ENCODE measurements around the gene TUFM. TPM values are rescaled to one million over a fixed set of nuclear protein-coding genes. Genes with fewer than 3 reads are reported as not detected.

Gene TUFM
- polyA plus RNA-seq, 1 donor from 2014 or later: 144 TPM

- no peaks in the 10 kb centered on the region for H3K79me2 ChIP-seq (replicated peaks; ENCODE audit: insufficient read depth, low read length)
- no peak overlapping the region for H3K4me3 ChIP-seq (ENCODE audit: low read length)
- H4K20me1 ChIP-seq (ENCODE audit: insufficient read depth): no peaks in the 10 kb centered on the region
- H3K9me3 ChIP-seq (ENCODE audit: low read length): no peaks in the 10 kb centered on the region
- H3K9me2 ChIP-seq (ENCODE audit: insufficient read depth, low read length): no peaks in the 10 kb centered on the region
- H3K27me3 ChIP-seq (ENCODE audit: insufficient read depth, low read depth, low read length): no peaks in the 10 kb centered on the region
- TF ChIP-seq REST (IDR thresholded peaks at IDR 0.05; ENCODE audit: borderline replicate concordance) (no peak), POLR2AphosphoS5 (IDR thresholded peaks at IDR 0.05) (no peak), EP300 (conservative IDR thresholded peaks at IDR 0.05; ENCODE audit: poor library complexity, severe bottlenecking) (no peak), TAF1 (IDR thresholded peaks at IDR 0.05; ENCODE audit: low read depth) (no peak), MXI1 (conservative IDR thresholded peaks at IDR 0.05; ENCODE audit: poor library complexity, severe bottlenecking) (no peak), RAD21 (conservative IDR thresholded peaks at IDR 0.05) (no peak), SMC3 (conservative IDR thresholded peaks at IDR 0.05; ENCODE audit: poor library complexity) (no peak), EZH2 (IDR thresholded peaks at IDR 0.05; ENCODE audit: borderline replicate concordance, insufficient read depth, low read length, poor library complexity, severe bottlenecking) (no peak)
- TF ChIP-seq, protein P1, sequence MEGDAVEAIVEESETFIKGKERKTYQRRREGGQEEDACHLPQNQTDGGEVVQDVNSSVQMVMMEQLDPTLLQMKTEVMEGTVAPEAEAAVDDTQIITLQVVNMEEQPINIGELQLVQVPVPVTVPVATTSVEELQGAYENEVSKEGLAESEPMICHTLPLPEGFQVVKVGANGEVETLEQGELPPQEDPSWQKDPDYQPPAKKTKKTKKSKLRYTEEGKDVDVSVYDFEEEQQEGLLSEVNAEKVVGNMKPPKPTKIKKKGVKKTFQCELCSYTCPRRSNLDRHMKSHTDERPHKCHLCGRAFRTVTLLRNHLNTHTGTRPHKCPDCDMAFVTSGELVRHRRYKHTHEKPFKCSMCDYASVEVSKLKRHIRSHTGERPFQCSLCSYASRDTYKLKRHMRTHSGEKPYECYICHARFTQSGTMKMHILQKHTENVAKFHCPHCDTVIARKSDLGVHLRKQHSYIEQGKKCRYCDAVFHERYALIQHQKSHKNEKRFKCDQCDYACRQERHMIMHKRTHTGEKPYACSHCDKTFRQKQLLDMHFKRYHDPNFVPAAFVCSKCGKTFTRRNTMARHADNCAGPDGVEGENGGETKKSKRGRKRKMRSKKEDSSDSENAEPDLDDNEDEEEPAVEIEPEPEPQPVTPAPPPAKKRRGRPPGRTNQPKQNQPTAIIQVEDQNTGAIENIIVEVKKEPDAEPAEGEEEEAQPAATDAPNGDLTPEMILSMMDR (IDR thresholded peaks at IDR 0.05; ENCODE audit: poor library complexity, severe bottlenecking): no peak
- H3K27ac ChIP-seq (ENCODE audit: low read length): no peak overlapping the region
- no peak overlapping the region for H3K4me2 ChIP-seq (ENCODE audit: low read length)
- no peak overlapping the region for H3K9ac ChIP-seq (ENCODE audit: low read length)
- no peaks in the 10 kb centered on the region for H3F3A ChIP-seq (ENCODE audit: insufficient read depth, low read length, poor library complexity, severe bottlenecking)
- no peak overlapping the region for H2AFZ ChIP-seq (ENCODE audit: low read depth, low read length)
- no peaks in the 10 kb centered on the region for H3K36me3 ChIP-seq (ENCODE audit: insufficient read depth, low read length)
Observed at GRCh38 chr16:28883221-28883996, 37.3 kb upstream of the TUFM start.

GRCh38 chr16:28882551-28883160 is 36.5 kb upstream of the TUFM start:
- Histone ChIP-seq H3K36me3 (ENCODE audit: insufficient read depth, low read length) (no peaks in the 10 kb centered on the region), H3K4me2 (ENCODE audit: low read length) (no peak overlapping the region), H3K27ac (ENCODE audit: low read length) (no peak overlapping the region), H2AFZ (ENCODE audit: low read depth, low read length) (no peak overlapping the region), H3K9ac (ENCODE audit: low read length) (no peak overlapping the region), H3K27me3 (ENCODE audit: insufficient read depth, low read depth, low read length) (no peaks in the 10 kb centered on the region), H3F3A (ENCODE audit: insufficient read depth, low read length, poor library complexity, severe bottlenecking) (no peaks in the 10 kb centered on the region), H4K20me1 (ENCODE audit: insufficient read depth) (no peaks in the 10 kb centered on the region), H3K9me2 (ENCODE audit: insufficient read depth, low read length) (no peaks in the 10 kb centered on the region), H3K4me3 (ENCODE audit: low read length) (no peak overlapping the region), H3K9me3 (ENCODE audit: low read length) (no peaks in the 10 kb centered on the region), H3K79me2 (replicated peaks; ENCODE audit: insufficient read depth, low read length) (no peaks in the 10 kb centered on the region)
- TF ChIP-seq POLR2AphosphoS5 (IDR thresholded peaks at IDR 0.05) (no peak), RAD21 (conservative IDR thresholded peaks at IDR 0.05) (no peak), REST (IDR thresholded peaks at IDR 0.05; ENCODE audit: borderline replicate concordance) (no peak), SMC3 (conservative IDR thresholded peaks at IDR 0.05; ENCODE audit: poor library complexity) (no peak), MXI1 (conservative IDR thresholded peaks at IDR 0.05; ENCODE audit: poor library complexity, severe bottlenecking) (no peak), EP300 (conservative IDR thresholded peaks at IDR 0.05; ENCODE audit: poor library complexity, severe bottlenecking) (no peak), TAF1 (IDR thresholded peaks at IDR 0.05; ENCODE audit: low read depth) (no peak), EZH2 (IDR thresholded peaks at IDR 0.05; ENCODE audit: borderline replicate concordance, insufficient read depth, low read length, poor library complexity, severe bottlenecking) (no peak)
- TF ChIP-seq, protein P1 (IDR thresholded peaks at IDR 0.05; ENCODE audit: poor library complexity, severe bottlenecking): no peak
